Measurements from ENCODE around the gene NAIF1. TPM values are rescaled to one million over a fixed set of nuclear protein-coding genes. Genes with fewer than 3 reads are reported as not detected.
"Not testable (repeated sequence)": the region's sequence is repeated elsewhere in the genome, so short reads cannot be mapped to it uniquely, and the experiment has no call there.

Gene NAIF1
- total and polyA plus RNA-seq, 9 donors: 4.1 to 10.9 (median 6.6) TPM

- Histone ChIP-seq H3K9me3 (no peaks in the 10 kb centered on the region), H3K4me1 (ENCODE audit: insufficient read depth) (peaks cover 25% of the 10 kb centered on the region), H3K36me3 (no peaks in the 10 kb centered on the region), H3K27ac (no peak overlapping the region), H3K27me3 (no peaks in the 10 kb centered on the region), H3K4me3 (no peak overlapping the region)
- TF ChIP-seq EP300 (IDR thresholded peaks at IDR 0.05) (no peak), CTCF (IDR thresholded peaks at IDR 0.05) (no peak), POLR2A (IDR thresholded peaks at IDR 0.05) (no peak)
- intact Hi-C loops (cut with DNase I): loop anchor here in 1 of 4 donors (10.0 kb wide), 1 partner anchor 66 kb away; no protein-coding TSS in a partner anchor
- DNase-seq: no peak
Measured at GRCh38 chr9:128048663-128049062, 18.5 kb downstream of the NAIF1 start.

GRCh38 chr9:128047231-128047630 is 19.9 kb downstream of the NAIF1 start:
- no peaks in the 10 kb centered on the region for H3K9me3 ChIP-seq
- H3K4me1 ChIP-seq (ENCODE audit: insufficient read depth): peaks cover 31% of the 10 kb centered on the region
- no peaks in the 10 kb centered on the region for H3K36me3 ChIP-seq
- no peak overlapping the region for H3K27ac ChIP-seq
- intact Hi-C loops (cut with DNase I): loop anchor here in 1 of 4 donors (10.0 kb wide), 1 partner anchor 68 kb away; no protein-coding TSS in a partner anchor
- TF ChIP-seq POLR2A (IDR thresholded peaks at IDR 0.05) (no peak), EP300 (IDR thresholded peaks at IDR 0.05) (no peak), CTCF (IDR thresholded peaks at IDR 0.05) (no peak)
- no peaks in the 10 kb centered on the region for H3K27me3 ChIP-seq
- H3K4me3 ChIP-seq: no peak overlapping the region
- whole genome bisulfite sequencing, 3 donors: 4 to 24% (median 7%) methylated on average over 6 of the region's 6 CpGs
- DNase-seq: peak in 2 of 5 donors; percentile 53 to 56

GRCh38 chr9:128045831-128046230 is 21.3 kb downstream of the NAIF1 start:
- intact Hi-C loops (cut with DNase I): loop anchor here in 1 of 4 donors (10.0 kb wide), 1 partner anchor 69 kb away; no protein-coding TSS in a partner anchor
- no peak overlapping the region for H3K4me3 ChIP-seq
- no peaks in the 10 kb centered on the region for H3K36me3 ChIP-seq
- no peak overlapping the region for H3K27ac ChIP-seq
- H3K27me3 ChIP-seq: no peaks in the 10 kb centered on the region
- H3K9me3 ChIP-seq: no peaks in the 10 kb centered on the region
- DNase-seq: no peak
- TF ChIP-seq EP300 (IDR thresholded peaks at IDR 0.05) (no peak), POLR2A (IDR thresholded peaks at IDR 0.05) (no peak), CTCF (IDR thresholded peaks at IDR 0.05) (no peak)
- H3K4me1 ChIP-seq (ENCODE audit: insufficient read depth): peaks cover 31% of the 10 kb centered on the region
- WGBS, 3 donors: 50 to 60% (median 59%) methylated on average over 1 of the region's 1 CpG

GRCh38 chr9:128045409-128045808 is 21.7 kb downstream of the NAIF1 start:
- 68 to 77% (median 68%) methylated on average over 6 of the region's 6 CpGs for WGBS, 3 donors
- H3K27ac ChIP-seq: not testable (repeated sequence)

GRCh38 chr9:128043467-128043868 is 23.7 kb downstream of the NAIF1 start:
- Histone ChIP-seq H3K27ac (peak overlapping the region; percentile 40 to 55), H3K4me1 (ENCODE audit: insufficient read depth) (peaks cover 27% of the 10 kb centered on the region), H3K27me3 (no peaks in the 10 kb centered on the region), H3K4me3 (no peak overlapping the region), H3K9me3 (no peaks in the 10 kb centered on the region), H3K36me3 (no peaks in the 10 kb centered on the region)
- peak in 4 of 5 donors; percentile 56 to 81 (median 68) for DNase-seq
- WGBS, 3 donors: 9 to 14% (median 12%) methylated on average over 6 to 7 of the region's 7 CpGs
- TF ChIP-seq EP300 (IDR thresholded peaks at IDR 0.05) (no peak), POLR2A (IDR thresholded peaks at IDR 0.05) (no peak), CTCF (IDR thresholded peaks at IDR 0.05) (no peak)
- intact Hi-C loops (cut with DNase I): loop anchor here in 2 of 4 donors (5.0 to 10.0 kb wide), 2 partner anchors 64 to 71 kb away; no protein-coding TSS in a partner anchor

More at GRCh38 chr9:128045409-128045808, 21.7 kb downstream of the NAIF1 start:
- H3K27me3 ChIP-seq, H3K9me3 ChIP-seq, DNase-seq, H3K36me3 ChIP-seq, H3K4me3 ChIP-seq: not testable (repeated sequence)
- intact Hi-C loops (cut with DNase I): loop anchor here in 1 of 4 donors (10.0 kb wide), 1 partner anchor 69 kb away; no protein-coding TSS in a partner anchor
- peaks cover 31% of the 10 kb centered on the region for H3K4me1 ChIP-seq (ENCODE audit: insufficient read depth)
